Loucy (cell line): ENCODE measurements around the gene PC.

ENCODE experiments used
- EZH2phosphoT487 ChIP-seq: fragments of 200-600 bp; IDR thresholded peaks from 2 replicates; pipeline ENCODE4 v1.6.1; 2018; ENCODE audit warnings: antibody characterized with exemption, mild to moderate bottlenecking, moderate library complexity, borderline replicate concordance
- TF ChIP-seq, protein P1 (sequence below): fragments of 200-600 bp; sonication (generic); conservative IDR thresholded peaks from 2 replicates; pipeline ENCODE4 v1.5.1; 2014; ENCODE audit warnings: mild to moderate bottlenecking, antibody characterized with exemption, low read length

DNA sequence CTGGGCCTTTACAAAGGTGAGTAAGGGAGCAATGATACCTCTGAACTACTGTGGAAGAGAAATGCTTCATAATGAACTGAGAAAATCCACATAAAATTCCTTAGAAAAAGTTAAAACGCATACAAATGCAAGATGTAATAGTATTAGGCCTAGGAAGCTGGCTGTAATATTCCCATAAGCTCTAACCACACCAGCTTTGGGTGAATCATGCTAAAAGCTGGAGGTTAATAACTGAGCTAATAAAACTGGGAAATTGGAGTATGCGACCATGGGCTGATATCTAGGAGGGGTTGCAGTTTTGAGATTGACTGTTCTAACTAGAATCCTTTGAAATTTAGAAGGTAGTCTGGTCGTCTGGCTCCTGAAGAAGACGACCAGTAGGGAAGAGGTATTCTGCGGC, 143.5 kb downstream of the PC start:
- TF ChIP-seq, protein P1, sequence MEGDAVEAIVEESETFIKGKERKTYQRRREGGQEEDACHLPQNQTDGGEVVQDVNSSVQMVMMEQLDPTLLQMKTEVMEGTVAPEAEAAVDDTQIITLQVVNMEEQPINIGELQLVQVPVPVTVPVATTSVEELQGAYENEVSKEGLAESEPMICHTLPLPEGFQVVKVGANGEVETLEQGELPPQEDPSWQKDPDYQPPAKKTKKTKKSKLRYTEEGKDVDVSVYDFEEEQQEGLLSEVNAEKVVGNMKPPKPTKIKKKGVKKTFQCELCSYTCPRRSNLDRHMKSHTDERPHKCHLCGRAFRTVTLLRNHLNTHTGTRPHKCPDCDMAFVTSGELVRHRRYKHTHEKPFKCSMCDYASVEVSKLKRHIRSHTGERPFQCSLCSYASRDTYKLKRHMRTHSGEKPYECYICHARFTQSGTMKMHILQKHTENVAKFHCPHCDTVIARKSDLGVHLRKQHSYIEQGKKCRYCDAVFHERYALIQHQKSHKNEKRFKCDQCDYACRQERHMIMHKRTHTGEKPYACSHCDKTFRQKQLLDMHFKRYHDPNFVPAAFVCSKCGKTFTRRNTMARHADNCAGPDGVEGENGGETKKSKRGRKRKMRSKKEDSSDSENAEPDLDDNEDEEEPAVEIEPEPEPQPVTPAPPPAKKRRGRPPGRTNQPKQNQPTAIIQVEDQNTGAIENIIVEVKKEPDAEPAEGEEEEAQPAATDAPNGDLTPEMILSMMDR: no peak
- no peak for TF ChIP-seq EZH2phosphoT487
